SK-N-SH treated with all-trans-retinoic acid at 6 μM for 48 hours (cell line): ENCODE data around the gene PPP1R1B.

Source experiments
- ATAC-seq: fragments of 200-7000 bp; cut with Tn5 transposase; 3 replicates; pipeline ENCODE4 v1.9.1; 2020; ENCODE audit warnings: mild to moderate bottlenecking, moderate library complexity
- ARNTL ChIP-seq: fragments of 450-650 bp; formaldehyde crosslinking; IDR thresholded peaks from 2 replicates; pipeline ENCODE4 v1.5.0; 2020; ENCODE audit warnings: low read depth, mild to moderate bottlenecking, moderate library complexity, borderline replicate concordance
- BACH2 ChIP-seq: fragments of 250-450 bp; sonication (Bioruptor Pico); IDR thresholded peaks from 2 replicates; pipeline ENCODE4 v1.9.0; 2021; ENCODE audit warnings: mild to moderate bottlenecking, borderline replicate concordance
- CREB5 ChIP-seq: fragments of 250-450 bp; sonication (Bioruptor Pico); IDR thresholded peaks from 2 replicates; pipeline ENCODE4 v1.5.1; 2020; ENCODE audit warnings: low read depth, mild to moderate bottlenecking, moderate library complexity
- CSDC2 ChIP-seq: fragments of 250-450 bp; sonication (Bioruptor Pico); IDR thresholded peaks from 2 replicates; pipeline ENCODE4 v1.5.0; 2020; ENCODE audit warnings: mild to moderate bottlenecking, moderate library complexity
- CSRNP3 ChIP-seq: fragments of 250-450 bp; sonication (Bioruptor Pico); IDR thresholded peaks from 2 replicates; pipeline ENCODE4 v1.5.1; 2021; ENCODE audit warnings: mild to moderate bottlenecking, moderate library complexity
- ESRRG ChIP-seq: fragments of 250-450 bp; sonication (Bioruptor Pico); IDR thresholded peaks from 2 replicates; pipeline ENCODE4 v1.6.1; 2021; ENCODE audit warnings: mild to moderate bottlenecking
- GLIS3 ChIP-seq: fragments of 250-450 bp; sonication (Bioruptor Pico); IDR thresholded peaks from 2 replicates; pipeline ENCODE4 v1.5.0; 2020; ENCODE audit warnings: mild to moderate bottlenecking, moderate library complexity
- ISL1 ChIP-seq: fragments of 250-450 bp; sonication (Bioruptor Pico); IDR thresholded peaks from 2 replicates; pipeline ENCODE4 v2.1.2; 2022; ENCODE audit warnings: mild to moderate bottlenecking, moderate library complexity
- OSR1 ChIP-seq: fragments of 250-450 bp; sonication (Bioruptor Pico); IDR thresholded peaks from 2 replicates; pipeline ENCODE4 v1.8.0; 2022; ENCODE audit warnings: moderate library complexity, mild to moderate bottlenecking, inconsistent platforms
- PPARA ChIP-seq: fragments of 250-450 bp; sonication (Bioruptor Pico); IDR thresholded peaks from 2 replicates; pipeline ENCODE4 v1.5.0; 2020; ENCODE audit warnings: mild to moderate bottlenecking, borderline replicate concordance
- RARB ChIP-seq: fragments of 250-450 bp; sonication (Bioruptor Pico); IDR thresholded peaks from 2 replicates; pipeline ENCODE4 v1.8.0; 2021; ENCODE audit warnings: mild to moderate bottlenecking, moderate library complexity
- SNAI2 ChIP-seq: fragments of 250-450 bp; sonication (Bioruptor Pico); IDR thresholded peaks from 2 replicates; pipeline ENCODE4 v1.5.0; 2020; ENCODE audit warnings: mild to moderate bottlenecking, moderate library complexity
- TCF4 ChIP-seq: fragments of 250-450 bp; sonication (Bioruptor Pico); IDR thresholded peaks from 2 replicates; pipeline ENCODE4 v1.8.0; 2021; ENCODE audit warnings: mild to moderate bottlenecking, moderate library complexity, borderline replicate concordance
- TOX ChIP-seq: fragments of 250-450 bp; sonication (Bioruptor Pico); IDR thresholded peaks from 2 replicates; pipeline ENCODE4 v1.8.0; 2021; ENCODE audit warnings: mild to moderate bottlenecking, moderate library complexity, borderline replicate concordance
- ZC3H10 ChIP-seq: fragments of 250-450 bp; sonication (Bioruptor Pico); IDR thresholded peaks from 2 replicates; pipeline ENCODE4 v1.5.1; 2021; ENCODE audit warnings: mild to moderate bottlenecking, moderate library complexity
- ZFP3 ChIP-seq: fragments of 250-450 bp; sonication (Bioruptor Pico); IDR thresholded peaks from 2 replicates; pipeline ENCODE4 v1.5.0; 2020; ENCODE audit warnings: mild to moderate bottlenecking, moderate library complexity
- ZFP30 ChIP-seq: fragments of 450-650 bp; formaldehyde crosslinking; IDR thresholded peaks from 2 replicates; pipeline ENCODE4 v1.5.0; 2022; ENCODE audit warnings: mild to moderate bottlenecking, moderate library complexity
- ZNF565 ChIP-seq: fragments of 450-650 bp; formaldehyde crosslinking; conservative IDR thresholded peaks from 2 replicates; pipeline ENCODE4 v1.5.0; 2020; ENCODE audit warnings: low read depth, mild to moderate bottlenecking, moderate library complexity
- ZNF70 ChIP-seq: fragments of 450-650 bp; formaldehyde crosslinking; IDR thresholded peaks from 2 replicates; pipeline ENCODE4 v1.5.0; 2020; ENCODE audit warnings: mild to moderate bottlenecking, moderate library complexity
- ZNF8 ChIP-seq: fragments of 450-650 bp; formaldehyde crosslinking; IDR thresholded peaks from 2 replicates; pipeline ENCODE4 v1.5.0; 2020; ENCODE audit warnings: mild to moderate bottlenecking, moderate library complexity
- TF ChIP-seq, protein P1 (sequence below): fragments of 250-450 bp; sonication (Bioruptor Pico); IDR thresholded peaks from 2 replicates; pipeline ENCODE4 v1.8.0; 2020; ENCODE audit warnings: mild to moderate bottlenecking, moderate library complexity, borderline replicate concordance
- TF ChIP-seq, protein P2 (sequence below): fragments of 250-450 bp; sonication (Bioruptor Pico); IDR thresholded peaks from 2 replicates; pipeline ENCODE4 v1.5.0; 2020; ENCODE audit warnings: mild to moderate bottlenecking, moderate library complexity
- TF ChIP-seq, protein P3 (sequence below): fragments of 250-450 bp; sonication (Bioruptor Pico); IDR thresholded peaks from 2 replicates; pipeline ENCODE4 v1.8.0; 2021; ENCODE audit warnings: low read depth, mild to moderate bottlenecking, moderate library complexity, borderline replicate concordance

The PPP1R1B gene

DNA sequence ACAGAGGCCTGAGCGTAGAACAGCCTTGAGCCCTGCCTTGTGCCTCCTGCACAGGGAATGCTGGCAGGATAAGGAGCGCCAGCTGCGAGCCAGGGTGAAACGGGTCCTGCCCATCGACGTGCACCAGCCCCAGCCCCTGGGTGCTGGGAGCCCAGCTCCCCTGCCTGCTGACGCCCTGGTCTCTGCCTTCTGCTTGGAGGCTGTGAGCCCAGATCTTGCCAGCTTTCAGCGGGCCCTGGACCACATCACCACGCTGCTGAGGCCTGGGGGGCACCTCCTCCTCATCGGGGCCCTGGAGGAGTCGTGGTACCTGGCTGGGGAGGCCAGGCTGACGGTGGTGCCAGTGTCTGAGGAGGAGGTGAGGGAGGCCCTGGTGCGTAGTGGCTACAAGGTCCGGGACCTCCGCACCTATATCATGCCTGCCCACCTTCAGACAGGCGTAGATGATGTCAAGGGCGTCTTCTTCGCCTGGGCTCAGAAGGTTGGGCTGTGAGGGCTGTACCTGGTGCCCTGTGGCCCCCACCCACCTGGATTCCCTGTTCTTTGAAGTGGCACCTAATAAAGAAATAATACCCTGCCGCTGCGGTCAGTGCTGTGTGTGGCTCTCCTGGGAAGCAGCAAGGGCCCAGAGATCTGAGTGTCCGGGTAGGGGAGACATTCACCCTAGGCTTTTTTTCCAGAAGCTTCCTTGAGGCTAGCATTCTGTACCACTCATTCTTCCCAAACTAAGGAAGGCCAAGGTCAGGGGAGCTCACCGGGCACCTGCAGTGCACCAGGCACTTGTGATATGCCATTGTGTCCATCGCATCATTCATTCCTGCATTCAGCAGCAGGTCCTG is 43.4 kb downstream of the PPP1R1B start:
- TF ChIP-seq OSR1 (CRISPR knock-in tag) (no peak), RARB (CRISPR knock-in tag) (no peak), ZC3H10 (CRISPR knock-in tag) (no peak), TCF4 (CRISPR knock-in tag) (no peak), ISL1 (no peak), ARNTL (CRISPR knock-in tag) (no peak), ZFP3 (CRISPR knock-in tag) (no peak), TOX (no peak), GLIS3 (CRISPR knock-in tag) (no peak), ZNF8 (CRISPR knock-in tag) (no peak), CREB5 (CRISPR knock-in tag) (no peak), CSDC2 (CRISPR knock-in tag) (no peak), ZFP30 (CRISPR knock-in tag) (no peak), ZNF565 (CRISPR knock-in tag) (no peak), ZNF70 (CRISPR knock-in tag) (no peak)
- TF ChIP-seq, protein P1, sequence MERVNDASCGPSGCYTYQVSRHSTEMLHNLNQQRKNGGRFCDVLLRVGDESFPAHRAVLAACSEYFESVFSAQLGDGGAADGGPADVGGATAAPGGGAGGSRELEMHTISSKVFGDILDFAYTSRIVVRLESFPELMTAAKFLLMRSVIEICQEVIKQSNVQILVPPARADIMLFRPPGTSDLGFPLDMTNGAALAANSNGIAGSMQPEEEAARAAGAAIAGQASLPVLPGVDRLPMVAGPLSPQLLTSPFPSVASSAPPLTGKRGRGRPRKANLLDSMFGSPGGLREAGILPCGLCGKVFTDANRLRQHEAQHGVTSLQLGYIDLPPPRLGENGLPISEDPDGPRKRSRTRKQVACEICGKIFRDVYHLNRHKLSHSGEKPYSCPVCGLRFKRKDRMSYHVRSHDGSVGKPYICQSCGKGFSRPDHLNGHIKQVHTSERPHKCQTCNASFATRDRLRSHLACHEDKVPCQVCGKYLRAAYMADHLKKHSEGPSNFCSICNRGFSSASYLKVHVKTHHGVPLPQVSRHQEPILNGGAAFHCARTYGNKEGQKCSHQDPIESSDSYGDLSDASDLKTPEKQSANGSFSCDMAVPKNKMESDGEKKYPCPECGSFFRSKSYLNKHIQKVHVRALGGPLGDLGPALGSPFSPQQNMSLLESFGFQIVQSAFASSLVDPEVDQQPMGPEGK (CRISPR knock-in tag) = no peak
- TF ChIP-seq, protein P2, sequence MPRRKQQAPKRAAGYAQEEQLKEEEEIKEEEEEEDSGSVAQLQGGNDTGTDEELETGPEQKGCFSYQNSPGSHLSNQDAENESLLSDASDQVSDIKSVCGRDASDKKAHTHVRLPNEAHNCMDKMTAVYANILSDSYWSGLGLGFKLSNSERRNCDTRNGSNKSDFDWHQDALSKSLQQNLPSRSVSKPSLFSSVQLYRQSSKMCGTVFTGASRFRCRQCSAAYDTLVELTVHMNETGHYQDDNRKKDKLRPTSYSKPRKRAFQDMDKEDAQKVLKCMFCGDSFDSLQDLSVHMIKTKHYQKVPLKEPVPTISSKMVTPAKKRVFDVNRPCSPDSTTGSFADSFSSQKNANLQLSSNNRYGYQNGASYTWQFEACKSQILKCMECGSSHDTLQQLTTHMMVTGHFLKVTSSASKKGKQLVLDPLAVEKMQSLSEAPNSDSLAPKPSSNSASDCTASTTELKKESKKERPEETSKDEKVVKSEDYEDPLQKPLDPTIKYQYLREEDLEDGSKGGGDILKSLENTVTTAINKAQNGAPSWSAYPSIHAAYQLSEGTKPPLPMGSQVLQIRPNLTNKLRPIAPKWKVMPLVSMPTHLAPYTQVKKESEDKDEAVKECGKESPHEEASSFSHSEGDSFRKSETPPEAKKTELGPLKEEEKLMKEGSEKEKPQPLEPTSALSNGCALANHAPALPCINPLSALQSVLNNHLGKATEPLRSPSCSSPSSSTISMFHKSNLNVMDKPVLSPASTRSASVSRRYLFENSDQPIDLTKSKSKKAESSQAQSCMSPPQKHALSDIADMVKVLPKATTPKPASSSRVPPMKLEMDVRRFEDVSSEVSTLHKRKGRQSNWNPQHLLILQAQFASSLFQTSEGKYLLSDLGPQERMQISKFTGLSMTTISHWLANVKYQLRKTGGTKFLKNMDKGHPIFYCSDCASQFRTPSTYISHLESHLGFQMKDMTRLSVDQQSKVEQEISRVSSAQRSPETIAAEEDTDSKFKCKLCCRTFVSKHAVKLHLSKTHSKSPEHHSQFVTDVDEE = no peak
- TF ChIP-seq, all 23 proteins: peak for 0
- no peak for ATAC-seq

DNA sequence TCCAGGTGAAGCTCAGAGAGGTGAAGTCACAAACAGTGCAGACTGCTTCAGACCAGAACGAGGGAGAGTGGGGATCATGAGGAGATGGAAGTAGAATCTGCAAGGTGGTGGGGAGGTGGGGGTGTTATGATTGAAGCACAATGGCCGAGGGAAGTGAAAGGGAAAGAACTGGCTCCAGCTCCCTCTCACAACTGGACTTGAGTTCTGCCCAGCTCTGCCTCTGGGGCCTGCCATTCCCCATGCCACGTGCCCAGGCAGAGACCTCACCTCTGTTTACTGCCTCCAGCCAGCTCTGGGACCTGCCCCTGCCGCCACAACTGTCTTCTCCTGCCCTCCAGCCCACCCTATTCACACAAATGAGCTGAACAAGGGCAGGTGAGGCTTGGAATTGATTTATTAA is 44.0 kb downstream of the PPP1R1B start:
- no peak for ATAC-seq
- no peak for TF ChIP-seq ZNF565 (CRISPR knock-in tag)
- TF ChIP-seq ZC3H10 (CRISPR knock-in tag) = no peak
- no peak for TF ChIP-seq TCF4 (CRISPR knock-in tag)
- no peak for TF ChIP-seq OSR1 (CRISPR knock-in tag)
- no peak for TF ChIP-seq TOX
- TF ChIP-seq RARB (CRISPR knock-in tag) = no peak
- no peak for TF ChIP-seq ARNTL (CRISPR knock-in tag)
- no peak for TF ChIP-seq ZNF70 (CRISPR knock-in tag)
- TF ChIP-seq ZNF8 (CRISPR knock-in tag) = no peak
- no peak for TF ChIP-seq PPARA (CRISPR knock-in tag)
- TF ChIP-seq ZFP30 (CRISPR knock-in tag) = no peak
- no peak for TF ChIP-seq GLIS3 (CRISPR knock-in tag)
- no peak for TF ChIP-seq ESRRG
- TF ChIP-seq BACH2 = no peak
- no peak for TF ChIP-seq CSDC2 (CRISPR knock-in tag)

DNA sequence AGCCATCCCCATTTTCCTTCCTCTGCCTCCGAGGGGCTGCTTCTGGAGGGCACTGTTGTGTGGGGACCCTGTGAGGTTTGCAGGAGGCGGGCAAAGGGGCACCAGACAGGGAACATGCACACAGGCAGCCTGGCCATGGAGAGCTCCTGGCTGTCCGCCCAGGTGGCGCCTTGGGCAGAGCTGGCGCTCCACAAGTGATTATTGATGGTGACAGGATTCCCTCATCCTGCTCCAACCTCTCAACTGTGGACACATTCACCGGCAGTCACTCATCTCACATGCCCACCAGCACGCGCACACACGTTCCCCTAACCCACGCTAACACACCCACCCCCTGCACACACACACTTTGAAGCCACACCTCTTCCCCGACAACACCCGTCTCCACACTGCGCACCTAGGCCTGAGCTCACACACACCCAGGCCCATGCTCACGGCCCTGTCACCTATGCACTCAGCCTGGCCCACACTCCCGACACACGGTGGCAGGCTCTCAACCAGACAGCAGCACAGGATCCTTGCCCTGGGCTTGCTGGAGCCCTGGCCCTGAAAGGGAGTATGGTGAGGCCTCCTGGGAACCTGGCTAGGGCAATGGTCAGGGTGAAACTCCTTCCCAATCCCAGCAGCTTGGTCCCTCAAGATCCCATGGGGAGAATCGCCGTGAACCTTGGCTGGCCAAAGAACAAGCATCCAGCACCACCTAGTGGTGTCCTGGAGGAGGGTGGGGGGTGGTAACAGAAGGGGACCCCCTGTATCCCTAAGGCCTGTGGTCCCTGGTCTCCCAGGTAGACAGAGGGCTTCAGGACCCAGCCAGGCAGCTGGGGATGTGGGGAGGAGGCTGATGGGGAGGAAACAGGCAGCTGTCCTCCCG is 45.1 kb downstream of the PPP1R1B start:
- ATAC-seq = peak; percentile 48
- no peak for TF ChIP-seq TOX
- no peak for TF ChIP-seq ZNF8 (CRISPR knock-in tag)
- TF ChIP-seq, protein P1 (CRISPR knock-in tag) = no peak
- TF ChIP-seq PPARA (CRISPR knock-in tag) = no peak
- no peak for TF ChIP-seq ARNTL (CRISPR knock-in tag)
- TF ChIP-seq CSRNP3 = no peak
- TF ChIP-seq, protein P3, sequence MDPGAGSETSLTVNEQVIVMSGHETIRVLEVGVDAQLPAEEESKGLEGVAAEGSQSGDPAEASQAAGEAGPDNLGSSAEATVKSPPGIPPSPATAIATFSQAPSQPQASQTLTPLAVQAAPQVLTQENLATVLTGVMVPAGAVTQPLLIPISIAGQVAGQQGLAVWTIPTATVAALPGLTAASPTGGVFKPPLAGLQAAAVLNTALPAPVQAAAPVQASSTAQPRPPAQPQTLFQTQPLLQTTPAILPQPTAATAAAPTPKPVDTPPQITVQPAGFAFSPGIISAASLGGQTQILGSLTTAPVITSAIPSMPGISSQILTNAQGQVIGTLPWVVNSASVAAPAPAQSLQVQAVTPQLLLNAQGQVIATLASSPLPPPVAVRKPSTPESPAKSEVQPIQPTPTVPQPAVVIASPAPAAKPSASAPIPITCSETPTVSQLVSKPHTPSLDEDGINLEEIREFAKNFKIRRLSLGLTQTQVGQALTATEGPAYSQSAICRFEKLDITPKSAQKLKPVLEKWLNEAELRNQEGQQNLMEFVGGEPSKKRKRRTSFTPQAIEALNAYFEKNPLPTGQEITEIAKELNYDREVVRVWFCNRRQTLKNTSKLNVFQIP (CRISPR knock-in tag) = no peak
- no peak for TF ChIP-seq ESRRG
- no peak for TF ChIP-seq SNAI2
